ENCODE results near the gene DEGS1. TPM values are rescaled to one million over a fixed set of nuclear protein-coding genes. Genes with fewer than 3 reads are reported as not detected.
A peak's percentile ranks its signal among the peaks of the same experiment; 100 is the strongest.

The DEGS1 gene
- total RNA-seq, 1 donor from 2014 or later, result 88.1 TPM

- Mint-ChIP-seq H3K9me3 (ENCODE audit: unreplicated experiment) (no peaks in the 10 kb centered on the region), H3K4me3 (ENCODE audit: unreplicated experiment) (no peak overlapping the region), H3K27me3 (ENCODE audit: unreplicated experiment) (no peaks in the 10 kb centered on the region), H3K27ac (ENCODE audit: unreplicated experiment) (no peak overlapping the region), H3K4me1 (ENCODE audit: unreplicated experiment) (peaks cover 9% of the 10 kb centered on the region), H3K36me3 (ENCODE audit: low read depth, unreplicated experiment) (no peaks in the 10 kb centered on the region)
- DNase-seq (ENCODE audit: low spot score), result no peak
- TF ChIP-seq, protein P1, sequence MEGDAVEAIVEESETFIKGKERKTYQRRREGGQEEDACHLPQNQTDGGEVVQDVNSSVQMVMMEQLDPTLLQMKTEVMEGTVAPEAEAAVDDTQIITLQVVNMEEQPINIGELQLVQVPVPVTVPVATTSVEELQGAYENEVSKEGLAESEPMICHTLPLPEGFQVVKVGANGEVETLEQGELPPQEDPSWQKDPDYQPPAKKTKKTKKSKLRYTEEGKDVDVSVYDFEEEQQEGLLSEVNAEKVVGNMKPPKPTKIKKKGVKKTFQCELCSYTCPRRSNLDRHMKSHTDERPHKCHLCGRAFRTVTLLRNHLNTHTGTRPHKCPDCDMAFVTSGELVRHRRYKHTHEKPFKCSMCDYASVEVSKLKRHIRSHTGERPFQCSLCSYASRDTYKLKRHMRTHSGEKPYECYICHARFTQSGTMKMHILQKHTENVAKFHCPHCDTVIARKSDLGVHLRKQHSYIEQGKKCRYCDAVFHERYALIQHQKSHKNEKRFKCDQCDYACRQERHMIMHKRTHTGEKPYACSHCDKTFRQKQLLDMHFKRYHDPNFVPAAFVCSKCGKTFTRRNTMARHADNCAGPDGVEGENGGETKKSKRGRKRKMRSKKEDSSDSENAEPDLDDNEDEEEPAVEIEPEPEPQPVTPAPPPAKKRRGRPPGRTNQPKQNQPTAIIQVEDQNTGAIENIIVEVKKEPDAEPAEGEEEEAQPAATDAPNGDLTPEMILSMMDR (IDR thresholded peaks at IDR 0.05; ENCODE audit: unreplicated experiment), result no peak
Measured at GRCh38 chr1:224212618-224213061, 29.6 kb downstream of the DEGS1 start.

DNA sequence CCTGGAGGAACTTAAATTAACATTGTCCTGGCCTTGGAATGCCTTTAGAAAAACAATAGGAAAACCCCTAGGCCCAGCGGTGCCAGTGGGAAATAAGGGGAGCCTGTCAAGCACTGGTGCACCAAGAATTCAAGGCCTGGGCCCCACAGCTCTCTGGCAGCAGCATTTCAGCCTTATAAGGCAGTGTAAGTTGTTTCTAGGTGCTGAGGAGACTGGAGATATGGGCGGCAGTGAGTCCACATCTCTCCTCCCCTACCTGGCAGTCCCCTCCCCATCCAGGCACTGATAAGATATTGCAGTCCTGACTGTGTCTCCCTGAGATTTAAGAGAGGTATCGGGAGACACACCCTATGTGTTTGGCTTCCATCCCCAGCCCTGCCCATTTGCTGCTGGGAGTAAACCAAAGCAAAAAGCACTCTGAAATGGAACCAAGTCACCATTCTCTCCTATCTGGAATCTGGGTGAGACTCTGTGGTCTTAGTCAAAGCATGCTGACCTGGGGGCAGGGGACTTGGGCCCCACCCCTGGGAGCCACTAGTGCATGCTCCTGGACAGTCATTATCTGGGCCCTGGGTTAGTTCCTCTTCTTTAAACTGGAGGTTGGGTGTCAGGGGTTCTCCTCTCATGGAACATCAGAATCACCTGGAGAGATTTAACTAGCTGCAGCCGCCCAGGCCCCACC, 30.5 kb downstream of the DEGS1 start:
- no peak for DNase-seq (ENCODE audit: low spot score)
- H3K36me3 Mint-ChIP-seq (ENCODE audit: low read depth, unreplicated experiment), result no peaks in the 10 kb centered on the region
- H3K4me1 Mint-ChIP-seq (ENCODE audit: unreplicated experiment), result peaks cover 16% of the 10 kb centered on the region
- H3K27me3 Mint-ChIP-seq (ENCODE audit: unreplicated experiment), result no peaks in the 10 kb centered on the region
- H3K9me3 Mint-ChIP-seq (ENCODE audit: unreplicated experiment), result no peaks in the 10 kb centered on the region
- no peak overlapping the region for H3K27ac Mint-ChIP-seq (ENCODE audit: unreplicated experiment)
- H3K4me3 Mint-ChIP-seq (ENCODE audit: unreplicated experiment), result no peak overlapping the region
- TF ChIP-seq, protein P1 (IDR thresholded peaks at IDR 0.05; ENCODE audit: unreplicated experiment), result no peak

- TF ChIP-seq, protein P1 (IDR thresholded peaks at IDR 0.05; ENCODE audit: unreplicated experiment), result no peak
- H3K36me3 Mint-ChIP-seq (ENCODE audit: low read depth, unreplicated experiment), result no peaks in the 10 kb centered on the region
Measured at GRCh38 chr1:224216382-224216781, 33.3 kb downstream of the DEGS1 start.

DNA sequence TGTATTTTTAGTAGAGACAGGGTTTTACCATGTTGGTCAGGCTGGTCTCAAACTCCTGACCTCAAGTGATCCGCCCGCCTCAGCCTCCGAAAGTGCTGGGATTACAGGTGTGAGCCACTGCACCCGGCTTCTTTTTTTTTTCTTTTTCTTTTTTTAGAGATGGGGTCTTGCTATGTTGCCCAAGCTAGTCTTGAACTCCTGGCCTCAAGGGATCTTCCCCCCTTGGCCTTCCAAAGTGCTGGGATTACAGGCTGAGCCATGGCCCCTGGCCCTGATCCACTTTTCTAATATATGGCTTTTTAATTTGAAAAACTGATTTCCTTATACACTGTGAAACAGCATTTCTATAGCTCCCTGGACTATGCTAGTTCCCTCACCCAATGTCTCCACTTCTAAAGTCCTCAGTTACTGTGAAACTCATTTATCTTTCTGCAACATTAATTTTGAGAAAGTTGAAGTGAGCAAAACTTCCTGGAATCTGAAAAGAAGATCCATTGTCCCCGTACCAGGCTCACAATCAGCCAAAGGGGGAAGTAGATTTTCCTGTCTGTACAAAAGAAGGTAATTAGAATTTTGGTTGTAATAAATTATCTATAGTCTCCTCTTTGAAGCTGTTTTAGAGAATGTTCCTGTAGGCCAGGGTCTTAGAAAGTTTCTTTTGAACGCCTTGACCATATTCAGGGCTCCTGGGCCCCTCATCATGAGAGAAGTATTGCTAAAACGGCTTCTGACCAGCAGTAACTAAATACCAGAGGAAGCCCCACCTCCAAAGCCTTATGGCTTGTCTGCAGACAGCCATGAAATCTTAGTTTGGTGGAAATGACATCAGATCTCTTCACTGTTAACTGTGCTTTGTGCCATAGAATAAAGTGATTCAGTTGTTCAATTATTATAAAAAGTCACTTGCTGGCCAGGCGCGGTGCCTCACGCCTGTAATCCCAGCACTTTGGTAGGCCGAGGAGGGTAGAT, 34.9 kb downstream of the DEGS1 start:
- Mint-ChIP-seq H3K4me3 (ENCODE audit: unreplicated experiment) (no peak overlapping the region), H3K9me3 (ENCODE audit: unreplicated experiment) (no peaks in the 10 kb centered on the region), H3K27me3 (ENCODE audit: unreplicated experiment) (no peaks in the 10 kb centered on the region), H3K27ac (ENCODE audit: unreplicated experiment) (peak overlapping the region; percentile 85), H3K36me3 (ENCODE audit: low read depth, unreplicated experiment) (no peaks in the 10 kb centered on the region), H3K4me1 (ENCODE audit: unreplicated experiment) (peaks cover 20% of the 10 kb centered on the region)
- TF ChIP-seq, protein P1 (IDR thresholded peaks at IDR 0.05; ENCODE audit: unreplicated experiment), result no peak
- no peak for DNase-seq (ENCODE audit: low spot score)

More at GRCh38 chr1:224216382-224216781, 33.3 kb downstream of the DEGS1 start:
- no peak overlapping the region for H3K4me3 Mint-ChIP-seq (ENCODE audit: unreplicated experiment)
- H3K27ac Mint-ChIP-seq (ENCODE audit: unreplicated experiment), result no peak overlapping the region
- H3K27me3 Mint-ChIP-seq (ENCODE audit: unreplicated experiment), result no peaks in the 10 kb centered on the region
- no peak for DNase-seq (ENCODE audit: low spot score)
- peaks cover 22% of the 10 kb centered on the region for H3K4me1 Mint-ChIP-seq (ENCODE audit: unreplicated experiment)
- no peaks in the 10 kb centered on the region for H3K9me3 Mint-ChIP-seq (ENCODE audit: unreplicated experiment)
